Measurements from ENCODE around the gene TDG. TPM values are rescaled to one million over a fixed set of nuclear protein-coding genes. Genes with fewer than 3 reads are reported as not detected.
"Not testable (repeated sequence)": the region's sequence is repeated elsewhere in the genome, so short reads cannot be mapped to it uniquely, and the experiment has no call there.

The TDG gene
- total and polyA plus RNA-seq, 2 donors from 2014 or later = 9.2 to 17.2 TPM

DNA sequence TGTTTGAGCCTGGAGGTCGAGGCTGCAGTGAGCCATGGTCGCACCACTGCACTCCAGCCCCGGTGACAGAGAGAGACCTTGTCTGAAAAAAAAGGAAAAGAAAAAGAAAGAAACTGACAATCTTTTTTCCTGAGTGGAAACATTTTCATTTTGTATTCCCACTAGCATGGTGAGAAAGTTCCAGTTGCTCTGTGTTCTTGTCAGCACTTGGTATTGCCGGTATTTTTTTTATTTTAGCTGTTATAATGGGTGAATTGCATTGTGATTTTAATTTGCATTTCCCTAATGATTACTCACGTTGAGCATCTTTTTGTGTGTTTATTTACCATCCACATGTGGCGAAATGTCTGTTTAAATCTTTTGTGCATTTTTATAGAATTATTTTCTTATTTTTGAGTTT lies 58.7 kb downstream of the TDG start:
- intact Hi-C loops (cut with DNase I) = no loop called here
- H3K36me3 ChIP-seq (ENCODE audit: control insufficient read depth in 2 of 3, insufficient read depth in 3 of 3, low read length in 3 of 3) = no peaks in the 10 kb centered on the region
- DNase-seq = no peak
- no peak overlapping the region for H3K9ac ChIP-seq (ENCODE audit: low read length in 3 of 3)
- TF ChIP-seq, protein P1, sequence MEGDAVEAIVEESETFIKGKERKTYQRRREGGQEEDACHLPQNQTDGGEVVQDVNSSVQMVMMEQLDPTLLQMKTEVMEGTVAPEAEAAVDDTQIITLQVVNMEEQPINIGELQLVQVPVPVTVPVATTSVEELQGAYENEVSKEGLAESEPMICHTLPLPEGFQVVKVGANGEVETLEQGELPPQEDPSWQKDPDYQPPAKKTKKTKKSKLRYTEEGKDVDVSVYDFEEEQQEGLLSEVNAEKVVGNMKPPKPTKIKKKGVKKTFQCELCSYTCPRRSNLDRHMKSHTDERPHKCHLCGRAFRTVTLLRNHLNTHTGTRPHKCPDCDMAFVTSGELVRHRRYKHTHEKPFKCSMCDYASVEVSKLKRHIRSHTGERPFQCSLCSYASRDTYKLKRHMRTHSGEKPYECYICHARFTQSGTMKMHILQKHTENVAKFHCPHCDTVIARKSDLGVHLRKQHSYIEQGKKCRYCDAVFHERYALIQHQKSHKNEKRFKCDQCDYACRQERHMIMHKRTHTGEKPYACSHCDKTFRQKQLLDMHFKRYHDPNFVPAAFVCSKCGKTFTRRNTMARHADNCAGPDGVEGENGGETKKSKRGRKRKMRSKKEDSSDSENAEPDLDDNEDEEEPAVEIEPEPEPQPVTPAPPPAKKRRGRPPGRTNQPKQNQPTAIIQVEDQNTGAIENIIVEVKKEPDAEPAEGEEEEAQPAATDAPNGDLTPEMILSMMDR (IDR thresholded peaks at IDR 0.05; ENCODE audit: borderline replicate concordance, extremely low read depth, insufficient read depth) = no peak
- H3K27me3 ChIP-seq (ENCODE audit: control insufficient read depth, insufficient read depth, low read length) = no peaks in the 10 kb centered on the region
- H3K9me3 ChIP-seq (ENCODE audit: control insufficient read depth in 2 of 3, insufficient read depth in 1 of 3, low read length in 3 of 3) = no peaks in the 10 kb centered on the region
- FAIRE-seq = no peak
- no peak overlapping the region for H3K27ac ChIP-seq (ENCODE audit: low read depth in 2 of 2, low read length in 2 of 2)
- H3K4me3 ChIP-seq (ENCODE audit: low read length in 3 of 3) = no peak overlapping the region
- no peaks in the 10 kb centered on the region for H3K4me1 ChIP-seq (ENCODE audit: control insufficient read depth in 2 of 3, insufficient read depth in 2 of 3, low read depth in 1 of 3, low read length in 3 of 3)

DNA sequence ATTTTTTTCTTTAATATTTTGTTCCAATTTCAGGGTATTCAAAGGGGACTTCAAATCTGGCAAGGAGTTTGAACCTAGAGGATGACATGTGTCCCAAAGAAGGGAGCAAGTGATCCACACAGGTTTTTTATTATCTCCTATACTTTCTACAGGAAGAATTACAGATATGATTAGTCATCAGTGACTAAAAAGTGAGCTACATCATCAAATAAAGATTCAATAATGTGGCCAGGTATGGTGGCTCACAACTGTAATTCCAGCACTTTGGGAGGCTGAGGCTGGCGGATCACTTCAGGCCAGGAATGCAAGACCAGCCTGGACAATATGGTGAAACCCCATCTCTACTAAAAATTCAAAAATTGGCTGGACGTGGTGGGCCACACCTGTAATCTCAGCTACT lies 60.1 kb downstream of the TDG start:
- Histone ChIP-seq H3K4me1 (ENCODE audit: control insufficient read depth in 2 of 3, insufficient read depth in 2 of 3, low read depth in 1 of 3, low read length in 3 of 3) (no peaks in the 10 kb centered on the region), H3K27ac (ENCODE audit: low read depth in 2 of 2, low read length in 2 of 2) (no peak overlapping the region), H3K9ac (ENCODE audit: low read length in 3 of 3) (no peak overlapping the region), H3K27me3 (ENCODE audit: control insufficient read depth, insufficient read depth, low read length) (no peaks in the 10 kb centered on the region), H3K36me3 (ENCODE audit: control insufficient read depth in 2 of 3, insufficient read depth in 3 of 3, low read length in 3 of 3) (no peaks in the 10 kb centered on the region), H3K9me3 (ENCODE audit: control insufficient read depth in 2 of 3, insufficient read depth in 1 of 3, low read length in 3 of 3) (no peaks in the 10 kb centered on the region), H3K4me3 (ENCODE audit: low read length in 3 of 3) (no peak overlapping the region)
- TF ChIP-seq, protein P1 (IDR thresholded peaks at IDR 0.05; ENCODE audit: borderline replicate concordance, extremely low read depth, insufficient read depth) = no peak
- intact Hi-C loops (cut with DNase I) = no loop called here
- no peak for FAIRE-seq
- DNase-seq = no peak

DNA sequence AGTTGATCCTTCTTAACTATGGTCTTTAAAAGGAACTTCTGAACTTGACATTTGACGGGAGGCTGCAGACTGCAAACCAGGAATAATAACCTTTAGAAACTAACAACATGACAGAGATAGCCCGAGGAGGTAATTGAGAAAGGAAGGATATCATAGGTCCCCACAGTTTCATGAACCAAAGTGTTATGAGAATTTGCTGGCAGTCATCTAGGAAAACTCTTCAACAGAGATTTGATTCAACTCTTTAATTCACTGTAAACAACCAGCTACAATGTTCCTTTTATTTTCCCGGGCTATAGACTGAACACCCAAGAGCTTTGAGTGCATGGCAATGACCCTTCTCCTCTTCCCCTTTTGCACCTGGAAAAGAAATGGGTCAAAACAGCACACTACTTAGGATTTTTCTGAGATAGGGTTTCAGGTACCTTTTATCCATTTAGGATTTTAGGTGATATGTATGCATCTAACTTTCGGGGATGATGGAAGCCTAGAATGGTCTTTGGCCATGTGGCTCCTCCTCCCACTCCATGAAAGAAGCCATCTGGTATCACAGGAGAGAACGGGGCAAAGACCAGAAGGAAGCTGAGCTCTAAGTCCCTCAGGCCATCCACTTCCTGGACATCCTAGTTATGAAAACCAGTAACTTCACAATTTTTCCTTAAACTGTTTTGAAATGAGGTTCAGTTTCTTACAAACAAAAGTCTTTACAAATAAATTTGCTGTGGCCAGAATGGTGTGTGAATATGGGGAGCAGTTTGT lies 61.3 kb downstream of the TDG start:
- Histone ChIP-seq H3K27ac (ENCODE audit: low read depth in 2 of 2, low read length in 2 of 2) (no peak overlapping the region), H3K27me3 (ENCODE audit: control insufficient read depth, insufficient read depth, low read length) (no peaks in the 10 kb centered on the region), H3K4me1 (ENCODE audit: control insufficient read depth in 2 of 3, insufficient read depth in 2 of 3, low read depth in 1 of 3, low read length in 3 of 3) (no peaks in the 10 kb centered on the region), H3K9ac (ENCODE audit: low read length in 3 of 3) (no peak overlapping the region), H3K9me3 (ENCODE audit: control insufficient read depth in 2 of 3, insufficient read depth in 1 of 3, low read length in 3 of 3) (no peaks in the 10 kb centered on the region), H3K4me3 (ENCODE audit: low read length in 3 of 3) (no peak overlapping the region), H3K36me3 (ENCODE audit: control insufficient read depth in 2 of 3, insufficient read depth in 3 of 3, low read length in 3 of 3) (no peaks in the 10 kb centered on the region)
- intact Hi-C loops (cut with DNase I) = no loop called here
- no peak for DNase-seq
- TF ChIP-seq, protein P1 (IDR thresholded peaks at IDR 0.05; ENCODE audit: borderline replicate concordance, extremely low read depth, insufficient read depth) = no peak
- FAIRE-seq = no peak

DNA sequence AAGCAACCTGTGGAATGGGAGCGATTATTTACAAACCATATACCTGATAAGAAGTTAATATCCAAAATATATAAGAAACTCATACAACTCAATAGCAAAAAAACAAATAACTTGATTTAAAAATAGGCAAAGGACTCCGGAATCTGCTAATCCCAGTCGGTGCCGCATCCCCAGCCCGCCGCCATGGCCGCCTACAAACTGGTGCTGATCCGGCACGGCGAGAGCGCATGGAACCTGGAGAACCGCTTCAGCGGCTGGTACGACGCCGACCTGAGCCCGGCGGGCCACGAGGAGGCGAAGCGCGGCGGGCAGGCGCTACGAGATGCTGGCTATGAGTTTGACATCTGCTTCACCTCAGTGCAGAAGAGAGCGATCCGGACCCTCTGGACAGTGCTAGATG lies 64.9 kb downstream of the TDG start:
- H3K4me3 ChIP-seq (ENCODE audit: low read length in 3 of 3); H3K36me3 ChIP-seq (ENCODE audit: control insufficient read depth in 2 of 3, insufficient read depth in 3 of 3, low read length in 3 of 3); H3K27me3 ChIP-seq (ENCODE audit: control insufficient read depth, insufficient read depth, low read length); DNase-seq; H3K9ac ChIP-seq (ENCODE audit: low read length in 3 of 3); H3K27ac ChIP-seq (ENCODE audit: low read depth in 2 of 2, low read length in 2 of 2); intact Hi-C loops (cut with DNase I); H3K9me3 ChIP-seq (ENCODE audit: control insufficient read depth in 2 of 3, insufficient read depth in 1 of 3, low read length in 3 of 3); H3K4me1 ChIP-seq (ENCODE audit: control insufficient read depth in 2 of 3, insufficient read depth in 2 of 3, low read depth in 1 of 3, low read length in 3 of 3); FAIRE-seq: not testable (repeated sequence)

DNA sequence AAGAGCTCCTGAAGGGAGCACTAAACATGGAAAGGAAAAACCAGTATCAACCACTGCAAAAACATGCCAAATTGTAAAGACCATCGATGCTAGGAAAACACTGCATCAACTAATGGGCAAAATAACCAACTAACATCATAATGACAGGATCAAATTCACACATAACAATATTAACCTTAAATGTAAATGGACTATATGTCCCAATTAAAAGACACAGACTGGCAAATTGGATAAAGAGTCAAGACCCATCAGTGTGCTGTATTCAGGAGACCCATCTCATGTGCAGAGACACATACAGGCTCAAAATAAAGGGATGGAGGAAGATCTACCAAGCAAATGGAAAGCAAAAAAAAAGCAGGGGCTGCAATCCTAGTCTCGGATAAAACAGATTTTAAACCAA lies 70.5 kb downstream of the TDG start:
- intact Hi-C loops (cut with DNase I); H3K9me3 ChIP-seq (ENCODE audit: control insufficient read depth in 2 of 3, insufficient read depth in 1 of 3, low read length in 3 of 3); H3K9ac ChIP-seq (ENCODE audit: low read length in 3 of 3); H3K4me1 ChIP-seq (ENCODE audit: control insufficient read depth in 2 of 3, insufficient read depth in 2 of 3, low read depth in 1 of 3, low read length in 3 of 3); H3K36me3 ChIP-seq (ENCODE audit: control insufficient read depth in 2 of 3, insufficient read depth in 3 of 3, low read length in 3 of 3); DNase-seq; H3K27me3 ChIP-seq (ENCODE audit: control insufficient read depth, insufficient read depth, low read length); H3K4me3 ChIP-seq (ENCODE audit: low read length in 3 of 3); FAIRE-seq; H3K27ac ChIP-seq (ENCODE audit: low read depth in 2 of 2, low read length in 2 of 2): not testable (repeated sequence)

Measured in kidney (tissue), 14 donors.